Measurements from ENCODE around the gene TTC21A. TPM values are rescaled to one million over a fixed set of nuclear protein-coding genes. Genes with fewer than 3 reads are reported as not detected.

Gene TTC21A
- total and polyA plus RNA-seq, 2 donors (not counting 1 experiment from before 2014, with no cell fraction given) = 1.6 to 2.1 TPM

GRCh38 chr3:39180546-39181346 lies 73.3 kb downstream of the TTC21A start:
- Histone ChIP-seq H3K79me2 (ENCODE audit: control insufficient read depth, insufficient read depth, low read length) (no peaks in the 10 kb centered on the region), H4K20me1 (ENCODE audit: control insufficient read depth, extremely low read depth, insufficient read depth, low read length) (no peaks in the 10 kb centered on the region), H3K9ac (ENCODE audit: insufficient read depth, low read length) (peak overlapping the region; percentile 36), H3K36me3 (ENCODE audit: control insufficient read depth, insufficient read depth, low read length) (no peaks in the 10 kb centered on the region), H3K27me3 (ENCODE audit: control insufficient read depth, insufficient read depth, low read length) (no peaks in the 10 kb centered on the region), H3K4me1 (ENCODE audit: control insufficient read depth, extremely low read depth, insufficient read depth, low read length) (peaks cover 20% of the 10 kb centered on the region), H3K27ac (ENCODE audit: insufficient read depth, low read length) (no peak overlapping the region), H3K4me2 (ENCODE audit: extremely low read depth, insufficient read depth, low read length) (peak overlapping the region; percentile 79), H2AFZ (ENCODE audit: low read length) (peak overlapping the region; percentile 95), H3K9me3 (ENCODE audit: control insufficient read depth, insufficient read depth, low read depth, low read length) (no peaks in the 10 kb centered on the region), H3K4me3 (replicated peaks in 1 of 4; ENCODE audit: control extremely low read depth in 1 of 4, insufficient read depth in 1 of 4, low read depth in 3 of 4, low read length in 4 of 4) (peak overlapping the region; percentile 33 to 47 (median 38))
- no peak for TF ChIP-seq EZH2 (IDR thresholded peaks at IDR 0.05; ENCODE audit: low read length, missing control alignments)
- TF ChIP-seq CTCF (conservative IDR thresholded peaks at IDR 0.05 in 1 of 2, IDR thresholded peaks at IDR 0.05 in 1 of 2; ENCODE audit: low read depth in 1 of 2, low read length in 2 of 2) = peak in 1 of 2 donors; percentile 21
- peak; percentile 77 to 80 for DNase-seq (ENCODE audit: low read depth in 2 of 2)

DNA sequence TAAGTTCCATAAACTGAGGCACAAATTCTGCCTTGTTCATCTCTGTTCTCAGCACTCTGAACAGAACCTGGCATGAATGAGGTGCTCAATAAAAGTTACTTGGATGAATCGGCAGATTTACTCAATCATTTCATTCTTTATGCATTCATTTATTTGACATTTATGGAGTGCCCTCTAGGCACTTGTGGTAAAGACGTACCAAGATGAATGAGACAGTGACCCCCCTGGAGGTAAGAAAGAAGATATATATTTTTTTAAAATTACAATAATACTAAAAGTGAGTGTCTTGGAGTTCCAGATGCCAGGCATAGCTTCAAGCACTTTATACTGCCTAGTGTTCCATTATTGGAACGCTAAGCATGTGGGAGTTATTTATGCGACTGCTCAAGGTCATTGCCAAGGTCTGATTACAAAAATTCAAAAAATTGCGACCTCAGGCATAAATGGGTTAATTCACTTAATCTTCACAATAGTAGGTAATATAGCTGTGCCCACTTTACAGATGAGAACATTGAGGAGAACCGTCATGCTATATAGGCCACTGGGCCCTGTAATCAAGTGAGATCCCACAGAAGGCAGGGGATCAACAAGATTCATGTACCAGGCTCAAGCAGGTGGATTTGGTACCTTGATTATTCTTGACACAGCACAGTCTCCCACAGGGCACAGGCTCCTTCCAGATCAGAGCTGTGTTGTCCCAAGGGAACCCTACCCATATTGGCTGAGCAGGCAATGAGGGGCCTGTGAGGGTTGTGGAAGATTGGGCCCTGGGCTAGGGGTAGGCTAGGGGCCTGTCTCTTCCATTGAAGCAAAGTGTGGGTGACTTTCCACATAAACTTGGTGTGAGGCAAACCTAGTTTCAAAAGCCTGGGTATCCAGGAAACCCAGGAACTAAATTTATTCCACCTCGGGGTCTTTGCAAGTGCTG lies 74.2 kb downstream of the TTC21A start:
- H3K36me3 ChIP-seq (ENCODE audit: control insufficient read depth, insufficient read depth, low read length) = no peaks in the 10 kb centered on the region
- no peaks in the 10 kb centered on the region for H3K79me2 ChIP-seq (ENCODE audit: control insufficient read depth, insufficient read depth, low read length)
- H3K9me3 ChIP-seq (ENCODE audit: control insufficient read depth, insufficient read depth, low read depth, low read length) = no peaks in the 10 kb centered on the region
- H3K4me1 ChIP-seq (ENCODE audit: control insufficient read depth, extremely low read depth, insufficient read depth, low read length) = peaks cover 20% of the 10 kb centered on the region
- H3K27me3 ChIP-seq (ENCODE audit: control insufficient read depth, insufficient read depth, low read length) = no peaks in the 10 kb centered on the region
- H4K20me1 ChIP-seq (ENCODE audit: control insufficient read depth, extremely low read depth, insufficient read depth, low read length) = no peaks in the 10 kb centered on the region
- H3K4me2 ChIP-seq (ENCODE audit: extremely low read depth, insufficient read depth, low read length) = no peak overlapping the region
- no peak overlapping the region for H2AFZ ChIP-seq (ENCODE audit: low read length)
- no peak overlapping the region for H3K27ac ChIP-seq (ENCODE audit: insufficient read depth, low read length)
- no peak overlapping the region for H3K9ac ChIP-seq (ENCODE audit: insufficient read depth, low read length)
- no peak for DNase-seq (ENCODE audit: low read depth in 2 of 2)
- no peak for TF ChIP-seq CTCF (conservative IDR thresholded peaks at IDR 0.05 in 1 of 2, IDR thresholded peaks at IDR 0.05 in 1 of 2; ENCODE audit: low read depth in 1 of 2, low read length in 2 of 2)
- TF ChIP-seq EZH2 (IDR thresholded peaks at IDR 0.05; ENCODE audit: low read length, missing control alignments) = no peak
- peak overlapping the region in 1 of 4 experiments; percentile 34 for H3K4me3 ChIP-seq (replicated peaks in 1 of 4; ENCODE audit: control extremely low read depth in 1 of 4, insufficient read depth in 1 of 4, low read depth in 3 of 4, low read length in 4 of 4)

Data from fibroblast of lung (primary cell).